Body of pancreas (tissue), 4 donors: ENCODE results near the gene SLC5A4.

Source experiments
- POLR2A ChIP-seq, 3 donors: fragments of 450-650 bp; IDR thresholded peaks; one replicate each; pipeline ENCODE4 v1.6.1; 2016; ENCODE audit warnings: antibody characterized with exemption in 3 of 3, mild to moderate bottlenecking in 2 of 3
- TF ChIP-seq, protein P1 (sequence below), 7 experiments: fragments of 450-650 bp in 4 of 7; fragments of 200-600 bp in 3 of 7; sonication (generic) in 3 of 7; IDR thresholded peaks; one replicate each; pipeline ENCODE4 v1.5.1; 2016 to 2019; ENCODE audit warnings: antibody characterized with exemption in 7 of 7

DNA sequence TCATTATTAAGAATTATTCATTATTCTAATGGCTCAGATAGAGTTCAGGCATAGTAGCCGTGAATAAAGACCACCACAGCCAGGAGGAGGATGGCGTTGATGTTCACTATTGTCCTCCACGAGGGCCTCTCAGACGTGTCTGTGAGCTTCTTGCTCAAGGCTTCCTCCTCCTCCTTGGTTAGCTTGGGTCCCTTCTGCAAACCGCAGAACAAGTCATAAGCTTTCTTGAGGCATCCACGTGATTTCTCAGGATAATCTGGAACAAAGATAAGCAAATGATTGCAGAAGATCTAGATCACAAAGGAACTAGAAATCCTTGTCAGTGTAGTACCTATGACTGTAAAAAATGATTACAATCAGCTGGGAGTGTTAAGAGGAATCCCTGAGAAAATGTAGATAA, 36.7 kb downstream of the SLC5A4 start:
- TF ChIP-seq, protein P1, sequence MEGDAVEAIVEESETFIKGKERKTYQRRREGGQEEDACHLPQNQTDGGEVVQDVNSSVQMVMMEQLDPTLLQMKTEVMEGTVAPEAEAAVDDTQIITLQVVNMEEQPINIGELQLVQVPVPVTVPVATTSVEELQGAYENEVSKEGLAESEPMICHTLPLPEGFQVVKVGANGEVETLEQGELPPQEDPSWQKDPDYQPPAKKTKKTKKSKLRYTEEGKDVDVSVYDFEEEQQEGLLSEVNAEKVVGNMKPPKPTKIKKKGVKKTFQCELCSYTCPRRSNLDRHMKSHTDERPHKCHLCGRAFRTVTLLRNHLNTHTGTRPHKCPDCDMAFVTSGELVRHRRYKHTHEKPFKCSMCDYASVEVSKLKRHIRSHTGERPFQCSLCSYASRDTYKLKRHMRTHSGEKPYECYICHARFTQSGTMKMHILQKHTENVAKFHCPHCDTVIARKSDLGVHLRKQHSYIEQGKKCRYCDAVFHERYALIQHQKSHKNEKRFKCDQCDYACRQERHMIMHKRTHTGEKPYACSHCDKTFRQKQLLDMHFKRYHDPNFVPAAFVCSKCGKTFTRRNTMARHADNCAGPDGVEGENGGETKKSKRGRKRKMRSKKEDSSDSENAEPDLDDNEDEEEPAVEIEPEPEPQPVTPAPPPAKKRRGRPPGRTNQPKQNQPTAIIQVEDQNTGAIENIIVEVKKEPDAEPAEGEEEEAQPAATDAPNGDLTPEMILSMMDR (IDR thresholded peaks at IDR 0.05), result no peak
- TF ChIP-seq POLR2A (IDR thresholded peaks at IDR 0.05), result no peak
